GM21717 (cell line): ENCODE data around the gene NIPAL3.
"Not testable (repeated sequence)": the region's sequence is repeated elsewhere in the genome, so short reads cannot be mapped to it uniquely, and the experiment has no call there.

Experiments used
- ATAC-seq: cut with Tn5 transposase; IDR thresholded peaks from one replicate; pipeline ENCODE4 v1.9.1; 2021; ENCODE audit warnings: mild to moderate bottlenecking, moderate library complexity; ENCODE audit not compliant: unreplicated experiment

Gene NIPAL3

GRCh38 chr1:24487455-24487854, 71.9 kb downstream of the NIPAL3 start:
- no peak for ATAC-seq

GRCh38 chr1:24488159-24488558, 72.6 kb downstream of the NIPAL3 start:
- ATAC-seq = not testable (repeated sequence)

GRCh38 chr1:24489674-24490073, 74.1 kb downstream of the NIPAL3 start:
- ATAC-seq = no peak

DNA sequence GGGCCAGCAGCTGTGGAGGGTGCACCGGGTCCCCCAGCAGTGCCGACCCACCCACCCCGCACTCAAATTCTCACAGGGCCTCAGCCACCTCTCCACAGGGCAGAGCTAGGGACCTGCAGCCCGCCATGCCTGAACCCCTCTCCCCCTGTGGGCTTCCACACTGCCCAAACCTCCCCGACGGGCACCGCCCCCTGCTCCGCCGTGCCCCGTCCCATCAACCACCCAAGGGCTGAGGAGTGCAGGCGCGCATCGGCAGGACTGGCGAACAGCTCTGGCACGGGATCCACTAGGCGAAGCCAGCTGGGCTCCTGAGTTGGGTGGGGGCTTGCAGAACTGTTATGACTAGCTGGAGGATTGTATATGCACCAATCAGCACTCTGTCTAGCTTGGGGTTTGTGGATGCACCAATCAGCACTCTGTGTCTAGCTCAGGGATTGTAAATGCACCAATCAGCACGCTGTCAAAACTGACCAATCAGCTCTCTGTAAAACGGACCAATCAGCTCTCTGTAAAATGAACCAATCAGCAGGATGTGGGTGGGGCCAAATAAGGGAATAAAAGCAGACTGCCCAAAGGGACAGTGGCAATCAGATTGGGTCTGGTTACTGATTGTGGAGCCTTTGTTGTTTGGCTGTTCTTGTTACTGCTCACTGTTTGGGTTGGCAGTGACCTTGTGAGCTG, 74.6 kb downstream of the NIPAL3 start:
- no peak for ATAC-seq

DNA sequence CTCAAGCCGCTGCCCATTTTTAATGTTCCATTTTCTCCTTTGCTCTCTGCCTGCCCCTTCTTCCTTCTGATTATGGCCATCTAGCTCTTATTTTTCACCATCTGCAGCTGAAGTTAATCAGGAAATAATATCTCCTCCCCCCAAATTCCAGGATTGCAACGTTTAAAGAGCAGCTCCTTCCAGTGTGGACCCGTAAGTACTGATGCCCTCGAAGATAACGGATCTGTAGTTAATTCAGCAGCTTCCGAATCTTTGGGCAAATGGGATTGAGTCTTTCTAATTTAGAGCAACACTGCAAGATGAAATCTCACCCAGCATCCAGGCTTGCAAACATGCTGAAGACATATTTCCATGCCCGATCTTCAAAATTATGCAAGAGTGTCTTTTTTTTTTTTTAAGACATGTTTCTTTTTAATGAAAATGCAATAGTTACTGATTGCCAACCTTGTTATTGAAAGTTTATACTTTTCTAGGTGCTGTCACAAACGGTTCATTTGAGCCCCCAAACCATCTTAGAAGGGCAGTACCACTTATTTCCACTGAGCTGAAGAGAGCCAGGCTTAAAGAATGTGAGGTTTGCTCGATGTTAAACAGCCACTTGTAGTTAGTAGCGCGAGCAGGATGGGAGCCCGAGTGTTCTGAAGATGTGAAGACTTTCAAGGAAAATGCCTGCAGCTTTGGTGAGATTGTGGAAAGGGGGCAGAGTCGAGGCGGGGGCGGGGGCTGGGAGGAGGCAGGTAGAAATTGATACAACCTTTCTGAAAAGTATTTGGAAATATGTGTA, 76.2 kb downstream of the NIPAL3 start:
- no peak for ATAC-seq

DNA sequence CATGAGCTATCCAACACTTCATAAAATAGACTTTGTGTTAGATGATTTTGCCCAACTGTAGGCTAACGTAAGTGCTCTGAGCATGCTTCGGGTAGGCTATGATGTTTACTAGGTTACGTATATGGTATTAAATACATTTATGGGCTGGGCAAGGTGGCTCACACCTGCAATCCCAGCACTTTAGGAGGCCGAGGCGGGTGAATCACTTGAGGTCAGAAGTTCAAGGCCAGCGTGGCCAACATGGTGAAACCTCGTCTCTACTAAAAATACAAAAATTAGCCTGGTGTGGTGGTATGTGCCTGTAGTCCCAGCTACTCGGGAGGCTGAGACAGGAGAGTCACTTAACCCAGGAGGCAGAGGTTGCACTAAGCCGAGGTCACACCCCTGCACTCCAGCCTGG, 77.3 kb downstream of the NIPAL3 start:
- not testable (repeated sequence) for ATAC-seq

DNA sequence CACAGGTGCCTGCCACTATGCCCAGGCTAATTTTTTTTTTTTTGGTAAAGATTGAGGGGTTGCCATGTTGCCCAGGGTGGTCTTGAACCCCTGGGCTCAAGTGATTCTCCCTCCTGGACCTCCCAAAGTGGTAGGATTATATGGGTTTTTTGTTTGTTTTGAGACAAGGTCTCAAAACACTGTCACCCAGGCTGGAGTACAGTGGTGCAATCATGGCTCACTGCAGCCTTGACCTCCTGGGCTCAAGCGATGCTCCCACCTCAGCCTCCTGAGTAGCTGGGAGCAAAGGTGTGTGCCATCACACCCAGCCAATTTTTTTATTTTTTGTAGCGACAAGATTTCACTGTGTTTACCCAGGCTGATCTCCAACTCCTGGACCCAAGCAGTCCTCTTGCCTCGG, 78.2 kb downstream of the NIPAL3 start:
- no peak for ATAC-seq

GRCh38 chr1:24498589-24498988, 83.0 kb downstream of the NIPAL3 start:
- no peak for ATAC-seq

- ATAC-seq = no peak
Observed at GRCh38 chr1:24500448-24501048, 84.9 kb downstream of the NIPAL3 start.

DNA sequence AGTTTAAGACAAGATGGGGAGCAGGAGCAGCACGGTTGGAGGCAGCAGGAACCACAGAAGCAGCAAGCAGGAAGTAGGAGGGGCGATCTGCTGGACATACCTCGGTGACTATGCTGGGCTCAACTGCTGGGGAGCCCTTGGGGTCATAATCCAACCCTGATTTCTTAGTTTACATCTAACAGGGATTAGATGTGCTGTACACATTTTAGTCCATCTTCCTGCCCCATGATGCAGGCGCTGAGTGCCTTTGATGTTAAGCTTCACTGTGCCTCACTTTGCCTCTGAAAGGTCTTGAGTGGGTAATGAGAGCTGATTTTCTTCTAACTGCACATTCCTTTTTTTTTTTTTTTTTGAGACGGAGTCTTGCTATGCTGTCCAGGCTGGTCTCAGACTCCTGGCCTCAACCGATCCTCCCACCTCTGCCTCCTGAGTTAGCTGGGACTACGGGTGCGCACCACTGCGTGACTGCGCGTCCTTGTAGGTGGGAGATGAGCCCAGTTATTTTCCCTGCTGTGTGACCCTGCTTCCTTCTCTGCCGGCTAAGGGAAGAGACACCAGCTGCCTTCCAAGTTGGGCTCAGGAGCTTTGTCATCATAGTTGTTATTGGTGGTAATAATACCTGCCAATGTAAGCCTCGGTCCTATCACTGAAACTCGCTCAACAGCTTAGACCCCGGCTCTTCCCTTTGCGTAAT, 85.9 kb downstream of the NIPAL3 start:
- no peak for ATAC-seq

DNA sequence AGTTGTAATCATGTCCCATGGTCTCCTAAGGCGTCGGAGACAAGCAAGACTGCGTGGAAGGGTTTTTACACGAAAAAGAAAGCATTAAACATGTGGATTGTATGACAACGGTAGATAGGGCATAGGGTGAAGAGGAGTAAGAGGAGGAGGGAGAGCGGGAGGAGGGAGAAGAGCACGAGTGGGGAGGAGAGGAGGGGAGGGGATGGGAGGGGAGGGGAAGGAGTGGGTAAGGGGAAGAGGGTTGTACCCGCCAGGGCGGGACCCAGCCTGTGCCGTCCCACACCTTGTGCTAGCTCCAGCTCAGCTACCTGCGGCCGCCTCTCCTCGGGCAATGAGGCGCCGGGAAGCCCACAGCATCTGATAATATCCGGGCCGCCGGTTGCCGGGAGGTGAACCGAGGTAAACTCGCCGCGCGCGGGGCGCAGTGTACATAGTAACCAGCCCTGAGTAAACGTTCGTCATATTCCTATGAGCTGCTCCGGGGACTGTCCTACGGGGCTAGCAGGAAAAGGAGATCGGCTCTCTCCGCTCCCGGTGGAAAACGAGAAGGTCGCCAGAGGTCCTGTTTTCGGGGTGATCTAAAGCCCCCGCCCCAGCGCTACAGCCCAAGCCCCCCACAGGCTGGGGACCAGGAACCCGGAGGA, 86.6 kb downstream of the NIPAL3 start:
- no peak for ATAC-seq

GRCh38 chr1:24502709-24503058, 87.1 kb downstream of the NIPAL3 start, which contains the start of gene RCAN3:
Gene RCAN3 (plus strand): TSS chr1:24502836. CDS start chr1:24514373, 11,537 bp downstream.
- no peak for ATAC-seq

- ATAC-seq = no peak
Observed at GRCh38 chr1:24503059-24503751, 87.6 kb downstream of the NIPAL3 start.

DNA sequence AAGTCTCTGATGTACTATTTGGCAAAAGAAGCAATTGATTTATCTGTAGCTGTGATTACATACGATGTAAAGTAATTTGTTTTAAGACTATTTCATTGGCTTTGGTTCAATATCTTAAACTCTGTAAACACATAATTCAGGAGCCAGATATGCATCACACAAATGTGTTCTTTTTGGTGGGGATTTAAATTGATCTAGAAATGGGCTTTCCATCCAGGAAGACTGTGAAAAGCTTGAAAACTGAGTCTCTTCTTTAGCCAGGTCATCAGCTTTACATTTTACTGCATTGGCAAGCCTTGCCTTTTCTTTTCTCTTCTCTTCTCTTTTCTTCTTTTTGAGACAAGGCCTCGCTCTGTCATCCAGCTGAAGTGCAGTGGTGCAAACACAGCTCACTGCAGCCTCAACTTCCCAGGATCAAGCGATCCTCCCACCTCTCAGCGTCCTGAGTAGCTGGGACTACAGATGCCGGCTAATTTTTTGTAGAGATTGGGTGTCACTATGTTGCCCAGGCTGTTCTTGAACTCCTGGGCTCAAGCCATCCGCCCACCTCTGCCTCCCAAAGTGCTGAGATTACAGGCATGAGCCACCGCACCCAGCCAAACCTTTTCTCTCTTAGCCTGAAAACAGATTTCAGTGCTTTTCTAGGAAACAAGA, 88.4 kb downstream of the NIPAL3 start:
- no peak for ATAC-seq

DNA sequence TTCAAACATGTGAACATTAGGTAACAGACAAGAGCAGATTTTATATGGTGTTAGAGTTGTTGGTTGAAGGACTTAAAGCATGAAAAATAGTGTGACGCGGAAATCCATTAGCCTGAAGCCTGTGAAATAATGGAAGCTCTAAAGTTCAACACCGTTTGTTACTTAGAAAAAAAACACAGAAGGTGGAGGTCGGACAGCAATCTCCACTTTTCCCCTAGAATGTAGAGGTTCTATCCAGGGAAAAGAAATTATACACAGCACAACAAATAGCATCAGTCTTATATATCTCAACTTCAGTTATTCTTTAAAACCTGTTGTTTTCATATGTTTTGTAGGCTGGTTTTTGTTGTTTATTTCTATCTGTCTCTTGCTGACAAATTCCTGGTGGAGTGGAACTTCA, 89.0 kb downstream of the NIPAL3 start:
- no peak for ATAC-seq

GRCh38 chr1:24505816-24506215, 90.2 kb downstream of the NIPAL3 start:
- no peak for ATAC-seq

- ATAC-seq = no peak
Observed at GRCh38 chr1:24506691-24507381, 91.2 kb downstream of the NIPAL3 start.

- no peak for ATAC-seq
Observed at GRCh38 chr1:24507405-24507804, 91.8 kb downstream of the NIPAL3 start.

GRCh38 chr1:24508911-24509310, 93.3 kb downstream of the NIPAL3 start:
- no peak for ATAC-seq
